ENCODE results near the gene SRSF3.
A peak's percentile ranks its signal among the peaks of the same experiment; 100 is the strongest.

SRSF3 gene

GRCh38 chr6:36633915-36634314, 39.8 kb downstream of the SRSF3 start:
- H3K27ac ChIP-seq, result no peak overlapping the region
- H3K4me2 ChIP-seq (ENCODE audit: low read length), result no peak overlapping the region
- H2AFZ ChIP-seq, result peak overlapping the region; percentile 40
- H3K79me2 ChIP-seq, result no peaks in the 10 kb centered on the region
- no peak for TF ChIP-seq CTCF (IDR thresholded peaks at IDR 0.05)
- no peaks in the 10 kb centered on the region for H3K36me3 ChIP-seq (ENCODE audit: control insufficient read depth, insufficient read depth, low read length)
- H3K27me3 ChIP-seq (ENCODE audit: control insufficient read depth, insufficient read depth, low read length), result no peaks in the 10 kb centered on the region
- H3K9ac ChIP-seq, result no peak overlapping the region
- no peaks in the 10 kb centered on the region for H3K4me1 ChIP-seq
- H3K4me3 ChIP-seq (ENCODE audit: low read depth, low read length), result no peak overlapping the region
- H3K9me3 ChIP-seq (ENCODE audit: control insufficient read depth, low read length), result no peaks in the 10 kb centered on the region

- TF ChIP-seq CTCF (IDR thresholded peaks at IDR 0.05), result no peak
- Histone ChIP-seq H2AFZ (peak overlapping the region; percentile 40), H3K4me2 (ENCODE audit: low read length) (no peak overlapping the region), H3K9ac (no peak overlapping the region), H3K4me1 (no peaks in the 10 kb centered on the region), H3K36me3 (ENCODE audit: control insufficient read depth, insufficient read depth, low read length) (no peaks in the 10 kb centered on the region), H3K4me3 (ENCODE audit: low read depth, low read length) (no peak overlapping the region), H3K27ac (no peak overlapping the region), H3K27me3 (ENCODE audit: control insufficient read depth, insufficient read depth, low read length) (no peaks in the 10 kb centered on the region), H3K9me3 (ENCODE audit: control insufficient read depth, low read length) (no peaks in the 10 kb centered on the region), H3K79me2 (no peaks in the 10 kb centered on the region)
Measured at GRCh38 chr6:36634317-36635108, 40.4 kb downstream of the SRSF3 start.

- no peak for TF ChIP-seq CTCF (IDR thresholded peaks at IDR 0.05)
- no peak overlapping the region for H3K27ac ChIP-seq
- no peak overlapping the region for H3K4me3 ChIP-seq (ENCODE audit: low read depth, low read length)
- no peaks in the 10 kb centered on the region for H3K9me3 ChIP-seq (ENCODE audit: control insufficient read depth, low read length)
- no peak overlapping the region for H3K4me2 ChIP-seq (ENCODE audit: low read length)
- H3K79me2 ChIP-seq, result no peaks in the 10 kb centered on the region
- no peaks in the 10 kb centered on the region for H3K27me3 ChIP-seq (ENCODE audit: control insufficient read depth, insufficient read depth, low read length)
- H2AFZ ChIP-seq, result no peak overlapping the region
- no peaks in the 10 kb centered on the region for H3K36me3 ChIP-seq (ENCODE audit: control insufficient read depth, insufficient read depth, low read length)
- no peak overlapping the region for H3K9ac ChIP-seq
- no peaks in the 10 kb centered on the region for H3K4me1 ChIP-seq
Measured at GRCh38 chr6:36636283-36636682, 42.1 kb downstream of the SRSF3 start.

- Histone ChIP-seq H3K79me2 (no peaks in the 10 kb centered on the region), H3K9ac (no peak overlapping the region), H3K4me1 (no peaks in the 10 kb centered on the region), H3K9me3 (ENCODE audit: control insufficient read depth, low read length) (no peaks in the 10 kb centered on the region), H3K27ac (no peak overlapping the region), H3K4me3 (ENCODE audit: low read depth, low read length) (no peak overlapping the region), H2AFZ (no peak overlapping the region), H3K4me2 (ENCODE audit: low read length) (no peak overlapping the region), H3K36me3 (ENCODE audit: control insufficient read depth, insufficient read depth, low read length) (no peaks in the 10 kb centered on the region), H3K27me3 (ENCODE audit: control insufficient read depth, insufficient read depth, low read length) (no peaks in the 10 kb centered on the region)
- no peak for TF ChIP-seq CTCF (IDR thresholded peaks at IDR 0.05)
Measured at GRCh38 chr6:36636687-36637418, 42.7 kb downstream of the SRSF3 start.
